ENCODE results near the gene MANSC1.

The MANSC1 gene

GRCh38 chr12:12349711-12350665, at the start of gene MANSC1:
Gene MANSC1, minus strand, starts transcription at chr12:12350242. Its CDS starts 6,928 bp downstream, at chr12:12343314.
- no peak for DNase-seq (ENCODE audit: low read depth)

GRCh38 chr12:12399161-12399560, 49.1 kb upstream of the MANSC1 start:
- DNase-seq (ENCODE audit: low read depth) = no peak

- DNase-seq (ENCODE audit: low read depth) = peak; percentile 98
These were observed 48.2 kb upstream of the MANSC1 start for GRCh38 chr12:12398026-12398859.

GRCh38 chr12:12397184-12397583, 47.1 kb upstream of the MANSC1 start:
- DNase-seq (ENCODE audit: low read depth) = no peak

GRCh38 chr12:12396694-12397093, 46.7 kb upstream of the MANSC1 start:
- no peak for DNase-seq (ENCODE audit: low read depth)

GRCh38 chr12:12393171-12393570, 43.1 kb upstream of the MANSC1 start:
- DNase-seq (ENCODE audit: low read depth) = no peak

- DNase-seq (ENCODE audit: low read depth) = no peak
These were observed 42.4 kb upstream of the MANSC1 start for GRCh38 chr12:12392413-12392812.

GRCh38 chr12:12387501-12387900, 37.5 kb upstream of the MANSC1 start:
- peak; percentile 77 for DNase-seq (ENCODE audit: low read depth)

GRCh38 chr12:12384571-12385340, 34.7 kb upstream of the MANSC1 start:
- DNase-seq (ENCODE audit: low read depth) = no peak

GRCh38 chr12:12381982-12382381, 31.9 kb upstream of the MANSC1 start:
- no peak for DNase-seq (ENCODE audit: low read depth)

GRCh38 chr12:12380949-12381593, 31.0 kb upstream of the MANSC1 start:
- no peak for DNase-seq (ENCODE audit: low read depth)

- DNase-seq (ENCODE audit: low read depth) = no peak
These were observed 30.0 kb upstream of the MANSC1 start for GRCh38 chr12:12379831-12380730.

GRCh38 chr12:12378616-12379015, 28.6 kb upstream of the MANSC1 start:
- DNase-seq (ENCODE audit: low read depth) = no peak

GRCh38 chr12:12376646-12377448, 26.8 kb upstream of the MANSC1 start:
- peak; percentile 79 for DNase-seq (ENCODE audit: low read depth)

- DNase-seq (ENCODE audit: low read depth) = no peak
These were observed 23.1 kb upstream of the MANSC1 start for GRCh38 chr12:12372946-12373722.

- no peak for DNase-seq (ENCODE audit: low read depth)
These were observed 17.5 kb upstream of the MANSC1 start for GRCh38 chr12:12367482-12367998.

GRCh38 chr12:12366701-12367481, 16.8 kb upstream of the MANSC1 start:
- DNase-seq (ENCODE audit: low read depth) = no peak

- DNase-seq (ENCODE audit: low read depth) = peak; percentile 49
These were observed 15.9 kb upstream of the MANSC1 start for GRCh38 chr12:12365931-12366431.
